Thyroid gland (tissue), 4 donors: ENCODE data around the gene NLRP1.

Experiments
- CTCF ChIP-seq, 6 experiments: fragments of 200-600 bp in 3 of 6; fragments of 450-650 bp in 3 of 6; sonication (generic) in 3 of 6; IDR thresholded peaks; one replicate each; pipeline ENCODE4 v1.5.1; 2016 to 2019; ENCODE audit warnings: antibody characterized with exemption in 6 of 6, mild to moderate bottlenecking in 2 of 6, inconsistent platforms in 1 of 6, moderate library complexity in 1 of 6
- POLR2A ChIP-seq, 2 donors: fragments of 450-650 bp; IDR thresholded peaks; one replicate each; pipeline ENCODE4 v1.6.1; 2017; ENCODE audit warnings: antibody characterized with exemption in 2 of 2, mild to moderate bottlenecking in 2 of 2, moderate library complexity in 1 of 2

DNA sequence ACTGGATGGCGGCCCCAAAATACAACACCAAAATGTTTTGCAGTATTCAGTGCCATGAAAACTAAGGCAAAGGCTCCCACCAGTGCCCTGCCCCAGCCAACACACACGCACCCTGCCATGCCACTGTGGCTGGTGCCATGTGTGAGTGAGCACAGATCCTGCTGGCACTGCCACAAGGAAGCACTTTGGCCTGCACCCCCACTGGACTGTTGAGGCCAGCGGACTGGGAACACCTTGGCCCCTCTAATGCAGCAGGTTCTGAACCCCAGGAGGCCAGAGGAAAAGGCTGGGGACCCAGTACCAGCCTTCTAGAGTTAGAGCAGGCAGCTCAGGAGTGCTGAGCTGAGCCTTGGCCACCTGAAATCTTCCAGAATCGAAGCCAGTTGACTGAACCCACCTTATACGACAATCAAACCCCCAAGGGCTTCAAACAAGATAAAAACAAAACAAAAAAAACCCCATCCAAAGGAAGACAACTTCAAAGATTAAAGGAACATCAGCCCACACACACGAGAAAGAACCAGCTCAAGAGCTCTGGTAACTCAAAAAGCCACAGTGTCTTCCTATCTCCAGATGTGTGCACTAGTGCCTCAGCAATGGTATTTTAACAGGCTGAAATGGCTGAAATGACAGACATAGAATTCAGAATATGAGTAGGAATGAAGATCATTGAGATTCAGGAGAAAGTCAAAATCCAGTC, 21.5 kb downstream of the NLRP1 start:
- TF ChIP-seq CTCF (IDR thresholded peaks at IDR 0.05) (no peak), POLR2A (IDR thresholded peaks at IDR 0.05) (no peak)
